C4-2B (cell line): ENCODE results near the gene MRGPRF.

Experiments
- CTCF ChIP-seq: fragments of 450-650 bp; conservative IDR thresholded peaks from 2 replicates; pipeline ENCODE4 v1.5.1; 2017; ENCODE audit warnings: mild to moderate bottlenecking
- ZFX ChIP-seq: fragments of 450-650 bp; IDR thresholded peaks from 2 replicates; pipeline ENCODE4 v1.6.1; 2017

- TF ChIP-seq ZFX = no peak
- no peak for TF ChIP-seq CTCF
Observed at GRCh38 chr11:69060806-69061712, 48.0 kb upstream of the MRGPRF start.
